ENCODE results near the gene EVC.
A peak's percentile ranks its signal among the peaks of the same experiment; 100 is the strongest.

Gene EVC

DNA sequence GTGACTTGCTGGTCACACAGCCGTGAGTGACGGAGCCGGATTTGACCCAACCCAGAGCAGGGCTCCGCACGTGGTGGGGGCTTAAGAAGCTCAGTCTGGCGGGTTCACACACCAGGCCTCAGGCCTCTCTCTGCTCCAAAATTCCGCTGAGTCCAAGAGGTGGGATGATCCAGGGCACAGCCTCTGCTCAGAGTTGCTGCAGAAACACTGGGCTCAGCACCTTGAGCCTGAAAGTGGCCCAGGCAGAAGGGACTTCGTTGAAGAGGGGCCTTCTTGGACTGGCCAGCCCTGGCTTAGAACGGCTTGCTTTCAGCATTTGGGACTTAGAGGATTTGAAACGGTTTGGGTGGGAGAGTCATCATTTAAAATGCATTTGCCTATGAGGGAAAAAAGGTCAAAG lies 21.2 kb downstream of the EVC start:
- Histone ChIP-seq H3K27me3 (no peaks in the 10 kb centered on the region), H3K36me3 (peaks cover 57 to 83% (median 77%) of the 10 kb centered on the region in 3 donors), H3K4me3 (no peak overlapping the region), H3K27ac (no peak overlapping the region), H3K4me1 (no peaks in the 10 kb centered on the region), H3K9me3 (no peaks in the 10 kb centered on the region)
- TF ChIP-seq, protein P1, sequence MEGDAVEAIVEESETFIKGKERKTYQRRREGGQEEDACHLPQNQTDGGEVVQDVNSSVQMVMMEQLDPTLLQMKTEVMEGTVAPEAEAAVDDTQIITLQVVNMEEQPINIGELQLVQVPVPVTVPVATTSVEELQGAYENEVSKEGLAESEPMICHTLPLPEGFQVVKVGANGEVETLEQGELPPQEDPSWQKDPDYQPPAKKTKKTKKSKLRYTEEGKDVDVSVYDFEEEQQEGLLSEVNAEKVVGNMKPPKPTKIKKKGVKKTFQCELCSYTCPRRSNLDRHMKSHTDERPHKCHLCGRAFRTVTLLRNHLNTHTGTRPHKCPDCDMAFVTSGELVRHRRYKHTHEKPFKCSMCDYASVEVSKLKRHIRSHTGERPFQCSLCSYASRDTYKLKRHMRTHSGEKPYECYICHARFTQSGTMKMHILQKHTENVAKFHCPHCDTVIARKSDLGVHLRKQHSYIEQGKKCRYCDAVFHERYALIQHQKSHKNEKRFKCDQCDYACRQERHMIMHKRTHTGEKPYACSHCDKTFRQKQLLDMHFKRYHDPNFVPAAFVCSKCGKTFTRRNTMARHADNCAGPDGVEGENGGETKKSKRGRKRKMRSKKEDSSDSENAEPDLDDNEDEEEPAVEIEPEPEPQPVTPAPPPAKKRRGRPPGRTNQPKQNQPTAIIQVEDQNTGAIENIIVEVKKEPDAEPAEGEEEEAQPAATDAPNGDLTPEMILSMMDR (IDR thresholded peaks at IDR 0.05) = no peak
- intact Hi-C loops (cut with DNase I; ENCODE audit: low total_unique reads) = no loop called here
- DNase-seq = no peak

DNA sequence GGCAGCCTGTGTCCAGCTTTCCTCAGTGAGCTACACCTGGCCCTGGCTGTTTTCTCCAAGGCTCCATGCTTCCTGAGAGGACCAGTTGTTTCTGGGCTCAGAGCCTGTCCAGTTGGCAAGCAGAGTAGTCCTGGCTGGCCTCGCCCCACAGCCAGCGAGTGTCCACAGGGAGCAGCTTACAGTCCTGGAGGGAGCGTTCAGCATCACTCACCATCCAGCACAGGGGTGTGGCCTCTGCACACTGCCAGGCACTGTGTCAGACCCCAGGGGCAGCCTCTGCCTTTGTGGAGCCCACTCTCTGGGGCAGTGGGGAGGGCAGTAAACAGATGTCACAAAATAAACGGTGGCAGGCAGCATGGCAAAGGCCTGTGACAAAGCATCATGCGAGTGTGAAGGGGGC lies 23.9 kb downstream of the EVC start:
- peak in 1 of 2 donors; percentile 66 for DNase-seq
- Histone ChIP-seq H3K36me3 (peaks cover 53 to 77% (median 76%) of the 10 kb centered on the region in 3 donors), H3K9me3 (no peaks in the 10 kb centered on the region)

DNA sequence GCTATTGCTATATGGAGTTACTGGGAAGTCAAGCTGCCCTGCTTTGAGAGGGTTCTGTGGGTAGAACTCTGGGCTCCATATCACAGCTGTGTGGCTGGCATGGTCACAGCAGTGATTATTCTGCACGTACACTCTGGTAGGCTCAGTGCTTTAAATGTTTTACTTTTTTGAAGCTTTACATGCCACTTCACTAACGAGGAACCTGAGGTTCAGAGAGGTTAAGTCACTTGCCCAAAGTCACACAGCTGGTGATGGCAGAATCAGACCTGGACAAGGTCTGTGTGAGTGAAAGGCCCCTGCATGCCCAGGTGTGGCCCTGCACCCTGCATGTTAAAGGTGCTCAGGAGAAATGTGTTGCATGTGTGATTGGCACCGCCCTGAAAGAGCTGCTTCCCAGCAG lies 24.5 kb downstream of the EVC start:
- no peaks in the 10 kb centered on the region for H3K4me1 ChIP-seq
- no peak overlapping the region for H3K4me3 ChIP-seq
- DNase-seq = peak in 1 of 2 donors; percentile 6
- H3K27ac ChIP-seq = no peak overlapping the region
- intact Hi-C loops (cut with DNase I; ENCODE audit: low total_unique reads) = no loop called here
- no peaks in the 10 kb centered on the region for H3K27me3 ChIP-seq
- H3K36me3 ChIP-seq = peaks cover 53 to 71% (median 70%) of the 10 kb centered on the region in 3 donors
- TF ChIP-seq, protein P1 (IDR thresholded peaks at IDR 0.05) = no peak
- no peaks in the 10 kb centered on the region for H3K9me3 ChIP-seq

More for the DNA sequence above, 23.9 kb downstream of the EVC start:
- H3K4me3 ChIP-seq = no peak overlapping the region
- H3K4me1 ChIP-seq = no peaks in the 10 kb centered on the region
- H3K27me3 ChIP-seq = no peaks in the 10 kb centered on the region
- intact Hi-C loops (cut with DNase I; ENCODE audit: low total_unique reads) = no loop called here
- TF ChIP-seq, protein P1 (IDR thresholded peaks at IDR 0.05) = no peak
- no peak overlapping the region for H3K27ac ChIP-seq

DNA sequence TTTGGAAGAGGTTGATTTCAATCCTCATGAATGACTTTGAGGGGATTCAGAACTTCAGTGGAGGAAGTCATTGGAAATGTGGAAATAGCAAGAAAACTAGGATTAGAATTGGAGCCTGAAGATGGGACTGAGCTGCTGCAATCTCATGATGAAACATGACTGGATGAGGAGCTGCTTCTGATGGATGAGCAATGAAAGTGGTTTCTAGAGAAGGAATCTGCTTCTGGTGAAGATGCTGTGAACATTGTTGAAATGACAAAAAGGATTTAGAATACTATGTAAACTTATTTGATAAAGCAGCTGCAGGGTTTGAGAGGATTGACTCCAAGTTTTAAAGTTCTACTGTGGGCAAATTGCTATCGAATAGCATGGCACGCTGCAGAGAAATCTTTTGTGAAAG lies 27.1 kb downstream of the EVC start:
- intact Hi-C loops (cut with DNase I; ENCODE audit: low total_unique reads) = no loop called here
- Histone ChIP-seq H3K36me3 (peaks cover 48 to 61% (median 59%) of the 10 kb centered on the region in 3 donors), H3K4me3 (no peak overlapping the region), H3K4me1 (no peaks in the 10 kb centered on the region), H3K9me3 (no peaks in the 10 kb centered on the region), H3K27ac (no peak overlapping the region), H3K27me3 (no peaks in the 10 kb centered on the region)
- DNase-seq = no peak
- TF ChIP-seq, protein P1 (IDR thresholded peaks at IDR 0.05) = no peak

DNA sequence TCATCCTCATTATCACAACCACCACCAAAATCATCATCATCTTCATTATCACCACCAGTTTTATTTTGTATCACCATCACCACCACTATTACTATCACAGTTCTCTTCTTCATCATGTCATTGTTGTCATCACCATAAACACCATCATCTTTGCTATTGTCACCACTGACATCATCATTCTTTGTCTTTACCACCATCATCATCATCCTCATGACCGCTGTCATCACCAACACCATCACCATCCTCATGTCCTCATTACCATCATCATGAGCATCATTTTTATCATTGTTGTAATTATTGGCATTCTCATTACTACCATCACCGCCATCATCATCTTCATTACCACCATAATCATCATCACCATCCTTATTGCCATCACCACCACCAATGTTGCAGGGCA lies 31.4 kb downstream of the EVC start:
- peaks cover 0 to 9% (median 2%) of the 10 kb centered on the region in 4 donors for H3K4me1 ChIP-seq
- TF ChIP-seq, protein P1 (IDR thresholded peaks at IDR 0.05) = no peak
- H3K36me3 ChIP-seq = peaks cover 35 to 47% (median 38%) of the 10 kb centered on the region in 3 donors
- H3K9me3 ChIP-seq = no peaks in the 10 kb centered on the region
- H3K27me3 ChIP-seq = no peaks in the 10 kb centered on the region
- no peak for DNase-seq
- intact Hi-C loops (cut with DNase I; ENCODE audit: low total_unique reads) = no loop called here
- H3K27ac ChIP-seq = no peak overlapping the region
- H3K4me3 ChIP-seq = no peak overlapping the region

DNA sequence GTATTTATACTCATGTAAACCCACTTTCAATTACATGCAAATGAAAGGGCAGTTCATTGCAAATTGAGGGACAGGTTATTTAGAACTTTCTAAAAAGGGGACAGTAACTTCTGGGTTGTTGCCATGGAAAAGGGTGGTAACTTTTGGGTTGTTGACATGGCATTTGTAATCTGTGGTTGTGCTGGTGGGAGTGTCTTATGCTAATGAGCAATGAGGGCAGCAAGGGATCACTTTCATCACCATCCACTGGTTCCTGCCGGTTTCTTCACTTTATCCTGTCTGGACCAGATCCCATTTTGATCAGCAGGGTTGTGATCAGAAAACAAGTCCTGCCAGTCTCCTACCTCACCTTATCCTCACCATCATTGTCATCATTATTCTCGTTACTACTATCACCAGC lies 32.0 kb downstream of the EVC start:
- TF ChIP-seq, protein P1 (IDR thresholded peaks at IDR 0.05) = no peak
- intact Hi-C loops (cut with DNase I; ENCODE audit: low total_unique reads) = no loop called here
- H3K4me3 ChIP-seq = no peak overlapping the region

More for the DNA sequence above, 32.0 kb downstream of the EVC start:
- H3K4me1 ChIP-seq = peaks cover 0 to 15% (median 2%) of the 10 kb centered on the region in 4 donors
- no peaks in the 10 kb centered on the region for H3K27me3 ChIP-seq
- no peak for DNase-seq
- H3K9me3 ChIP-seq = no peaks in the 10 kb centered on the region
- H3K27ac ChIP-seq = no peak overlapping the region
- H3K36me3 ChIP-seq = peaks cover 33 to 47% (median 36%) of the 10 kb centered on the region in 3 donors
